Lung microvascular endothelial cell (primary cell): ENCODE data around the gene DYRK1A. TPM values are rescaled to one million over a fixed set of nuclear protein-coding genes. Genes with fewer than 3 reads are reported as not detected.
A peak's percentile ranks its signal among the peaks of the same experiment; 100 is the strongest.
"Not testable (repeated sequence)": the region's sequence is repeated elsewhere in the genome, so short reads cannot be mapped to it uniquely, and the experiment has no call there.

Experiments used
- DNase-seq, 2 donors: peaks; one replicate each; pipeline versions ENCODE4 v3.0.0 to v3.0.0-alpha.2; 2010; ENCODE audit warnings: low read depth in 2 of 2
- total RNA-seq: library from RNA; depleted of rRNA; stranded (reverse); fragments of >200 nt; gene quantifications from 2 replicates; pipeline ENCODE4 v1.2.1, GENCODE V29; 2014

DYRK1A gene
- total RNA-seq = 39.9 and 72.4 TPM in 2 replicates

GRCh38 chr21:37366482-37367316 lies at the start of gene DYRK1A:
TSS of gene DYRK1A (plus strand) at chr21:37366773. CDS start at chr21:37420375, 53,602 bp downstream.
- peak; percentile 99 to 100 for DNase-seq

GRCh38 chr21:37319551-37319950 lies 47.0 kb upstream of the DYRK1A start:
- peak; percentile 43 to 91 for DNase-seq

- no peak for DNase-seq
Measured at GRCh38 chr21:37322084-37322483, 44.5 kb upstream of the DYRK1A start.

- no peak for DNase-seq
Measured at GRCh38 chr21:37324558-37324957, 42.0 kb upstream of the DYRK1A start.

GRCh38 chr21:37328147-37328546 lies 38.4 kb upstream of the DYRK1A start:
- not testable (repeated sequence) for DNase-seq

- no peak for DNase-seq
Measured at GRCh38 chr21:37331411-37331810, 35.2 kb upstream of the DYRK1A start.

- no peak for DNase-seq
Measured at GRCh38 chr21:37335053-37335452, 31.5 kb upstream of the DYRK1A start.

- no peak for DNase-seq
Measured at GRCh38 chr21:37337179-37337578, 29.4 kb upstream of the DYRK1A start.

- DNase-seq = no peak
Measured at GRCh38 chr21:37337831-37338230, 28.7 kb upstream of the DYRK1A start.

GRCh38 chr21:37338671-37339551 lies 27.7 kb upstream of the DYRK1A start:
- peak; percentile 65 to 82 for DNase-seq

GRCh38 chr21:37339552-37339939 lies 27.0 kb upstream of the DYRK1A start:
- no peak for DNase-seq

GRCh38 chr21:37341254-37341960 lies 25.2 kb upstream of the DYRK1A start:
- DNase-seq = peak in 1 of 2 donors; percentile 49

GRCh38 chr21:37342046-37342632 lies 24.4 kb upstream of the DYRK1A start:
- DNase-seq = no peak

- no peak for DNase-seq
Measured at GRCh38 chr21:37346841-37347430, 19.6 kb upstream of the DYRK1A start.

- peak in 1 of 2 donors; percentile 31 for DNase-seq
Measured at GRCh38 chr21:37348664-37349063, 17.9 kb upstream of the DYRK1A start.

GRCh38 chr21:37350472-37350871 lies 16.1 kb upstream of the DYRK1A start:
- no peak for DNase-seq

- no peak for DNase-seq
Measured at GRCh38 chr21:37356706-37357105, 9.9 kb upstream of the DYRK1A start.

- DNase-seq = peak; percentile 37 to 68
Measured at GRCh38 chr21:37357691-37358090, 8.9 kb upstream of the DYRK1A start.

GRCh38 chr21:37358397-37358796 lies 8.2 kb upstream of the DYRK1A start:
- peak; percentile 92 to 98 for DNase-seq

GRCh38 chr21:37363936-37364335 lies 2.6 kb upstream of the DYRK1A start:
- no peak for DNase-seq

- DNase-seq = peak in 1 of 2 donors; percentile 23
Measured at GRCh38 chr21:37364722-37365121, 1.9 kb upstream of the DYRK1A start.
